WI38 (cell line): ENCODE results near the gene PTPN13.
"Not testable (repeated sequence)": the region's sequence is repeated elsewhere in the genome, so short reads cannot be mapped to it uniquely, and the experiment has no call there.

ENCODE experiments used
- H3K4me3 ChIP-seq: 2 replicates; pipeline ENCODE4 v1.5.1; 2011; ENCODE audit warnings: low read depth, mild to moderate bottlenecking, control low read depth, low read length
- TF ChIP-seq, protein P1 (sequence below): IDR thresholded peaks from 2 replicates; pipeline ENCODE4 v1.5.1; 2012; ENCODE audit warnings: low read depth, mild to moderate bottlenecking, control low read depth, low read length

Gene PTPN13

DNA sequence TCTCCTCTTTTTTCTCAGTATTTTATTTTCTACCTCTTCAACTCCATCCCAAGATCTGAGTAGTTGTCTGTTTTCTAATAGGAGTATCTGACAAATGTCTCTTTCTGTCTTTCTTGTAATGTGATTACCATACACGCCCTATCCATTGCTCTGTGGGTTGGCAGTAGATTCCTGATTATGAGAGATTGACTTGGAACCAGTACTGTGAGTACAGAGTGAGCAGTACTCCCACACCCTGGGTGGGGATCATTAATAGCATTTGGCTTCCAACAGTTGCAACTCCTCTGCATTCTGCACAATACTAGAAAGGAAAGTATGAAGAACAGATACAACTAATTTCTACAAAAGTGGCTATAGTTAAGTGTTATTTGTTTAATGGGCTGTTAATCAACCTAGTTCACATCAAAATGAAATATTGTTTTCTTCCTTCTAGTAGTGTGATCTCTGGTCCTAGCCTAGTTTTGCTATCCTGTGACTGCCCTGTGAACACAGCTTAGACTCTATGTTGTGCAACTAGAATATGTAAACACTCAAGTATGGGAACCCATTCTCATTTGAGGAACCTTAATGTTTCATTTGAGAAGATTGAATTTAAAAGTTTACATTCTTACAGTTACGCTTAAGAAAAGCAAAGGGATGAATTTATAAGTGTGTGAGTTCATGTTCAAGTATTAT, 112.9 kb downstream of the PTPN13 start:
- H3K4me3 ChIP-seq: no peak overlapping the region
- TF ChIP-seq, protein P1, sequence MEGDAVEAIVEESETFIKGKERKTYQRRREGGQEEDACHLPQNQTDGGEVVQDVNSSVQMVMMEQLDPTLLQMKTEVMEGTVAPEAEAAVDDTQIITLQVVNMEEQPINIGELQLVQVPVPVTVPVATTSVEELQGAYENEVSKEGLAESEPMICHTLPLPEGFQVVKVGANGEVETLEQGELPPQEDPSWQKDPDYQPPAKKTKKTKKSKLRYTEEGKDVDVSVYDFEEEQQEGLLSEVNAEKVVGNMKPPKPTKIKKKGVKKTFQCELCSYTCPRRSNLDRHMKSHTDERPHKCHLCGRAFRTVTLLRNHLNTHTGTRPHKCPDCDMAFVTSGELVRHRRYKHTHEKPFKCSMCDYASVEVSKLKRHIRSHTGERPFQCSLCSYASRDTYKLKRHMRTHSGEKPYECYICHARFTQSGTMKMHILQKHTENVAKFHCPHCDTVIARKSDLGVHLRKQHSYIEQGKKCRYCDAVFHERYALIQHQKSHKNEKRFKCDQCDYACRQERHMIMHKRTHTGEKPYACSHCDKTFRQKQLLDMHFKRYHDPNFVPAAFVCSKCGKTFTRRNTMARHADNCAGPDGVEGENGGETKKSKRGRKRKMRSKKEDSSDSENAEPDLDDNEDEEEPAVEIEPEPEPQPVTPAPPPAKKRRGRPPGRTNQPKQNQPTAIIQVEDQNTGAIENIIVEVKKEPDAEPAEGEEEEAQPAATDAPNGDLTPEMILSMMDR: no peak

DNA sequence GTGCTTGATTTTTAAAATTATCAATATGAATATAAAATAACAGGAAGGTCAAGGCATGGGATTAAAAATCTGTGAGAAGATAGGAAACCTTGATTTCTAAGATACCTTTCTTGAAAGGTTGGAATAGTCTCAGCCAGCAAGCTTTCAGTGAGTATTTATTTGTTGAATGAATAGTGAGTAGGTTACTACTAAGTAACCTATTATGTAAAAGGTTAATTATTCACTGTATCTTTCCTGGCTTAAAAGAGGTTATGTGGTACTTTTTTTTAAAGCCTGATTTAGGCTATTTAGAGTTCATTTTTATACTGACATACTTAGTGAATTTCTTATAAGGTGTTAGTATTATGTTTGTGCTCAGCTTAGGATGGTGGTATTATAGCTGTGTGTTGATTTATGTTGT, 123.5 kb downstream of the PTPN13 start:
- no peak overlapping the region for H3K4me3 ChIP-seq

DNA sequence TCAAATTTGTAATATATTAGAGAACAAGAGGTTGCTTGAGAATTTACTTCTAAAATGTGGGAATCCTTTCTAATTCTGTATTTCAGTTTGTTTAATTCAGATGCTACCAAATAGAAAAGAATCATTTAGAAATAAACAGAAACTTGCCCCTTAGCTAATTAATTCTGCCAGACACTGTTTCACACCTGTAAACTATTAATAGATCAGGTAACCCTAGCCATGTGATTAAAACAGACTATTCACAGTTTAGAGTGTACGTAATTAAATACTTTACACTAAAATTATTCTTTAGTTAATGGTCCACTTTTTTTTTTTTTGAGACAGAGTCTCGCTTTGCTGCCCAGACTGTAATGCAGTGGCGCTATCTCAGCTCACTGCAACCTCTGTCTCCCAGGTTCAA, 124.0 kb downstream of the PTPN13 start:
- H3K4me3 ChIP-seq: no peak overlapping the region
- TF ChIP-seq, protein P1: no peak

More for the DNA sequence above, 123.5 kb downstream of the PTPN13 start:
- TF ChIP-seq, protein P1: no peak

DNA sequence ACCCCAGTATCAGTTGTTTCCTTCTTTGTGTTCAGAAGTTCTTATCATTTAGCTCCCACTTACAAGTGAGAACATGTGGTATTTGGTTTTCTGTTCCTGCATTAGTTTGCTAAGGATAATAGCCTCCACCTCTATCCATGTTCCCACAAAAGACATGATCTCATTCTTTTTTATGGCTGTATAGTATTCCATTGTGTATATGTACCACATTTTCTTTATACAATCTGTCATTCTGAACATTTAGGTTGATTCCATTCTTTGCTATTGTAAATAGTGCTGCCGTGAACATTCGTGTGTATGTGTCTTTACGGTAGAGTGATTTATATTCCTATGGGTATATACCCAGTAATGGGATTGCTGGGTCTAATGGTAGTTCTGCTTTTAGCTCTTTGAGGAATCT, 125.0 kb downstream of the PTPN13 start:
- not testable (repeated sequence) for H3K4me3 ChIP-seq

DNA sequence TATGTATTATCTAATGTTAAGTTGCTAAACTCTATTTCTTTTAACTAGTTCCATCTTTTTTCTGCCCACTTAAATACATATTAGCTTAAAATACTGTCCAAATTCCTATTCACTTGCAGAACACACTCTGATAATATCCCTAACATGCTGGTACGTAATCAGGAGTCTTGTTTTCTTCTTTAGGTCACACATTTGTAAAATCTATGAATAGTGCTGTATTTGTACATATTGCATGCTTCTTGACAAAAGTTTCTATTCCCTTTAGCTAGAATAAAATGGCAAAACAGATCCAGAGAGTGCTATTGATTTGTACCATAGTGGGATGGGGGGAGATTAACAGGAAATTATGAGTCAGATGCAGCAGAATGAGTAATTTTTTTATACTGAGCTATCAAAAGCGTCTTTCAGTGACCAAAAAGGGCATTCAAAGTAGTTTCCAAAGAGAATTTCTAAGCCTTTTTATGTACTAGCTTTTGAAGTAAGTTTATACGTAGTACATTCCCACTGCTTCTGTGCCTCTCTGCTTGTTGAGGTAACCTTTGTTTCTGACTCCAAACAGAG, 126.5 kb downstream of the PTPN13 start:
- no peak overlapping the region for H3K4me3 ChIP-seq
- TF ChIP-seq, protein P1: no peak

DNA sequence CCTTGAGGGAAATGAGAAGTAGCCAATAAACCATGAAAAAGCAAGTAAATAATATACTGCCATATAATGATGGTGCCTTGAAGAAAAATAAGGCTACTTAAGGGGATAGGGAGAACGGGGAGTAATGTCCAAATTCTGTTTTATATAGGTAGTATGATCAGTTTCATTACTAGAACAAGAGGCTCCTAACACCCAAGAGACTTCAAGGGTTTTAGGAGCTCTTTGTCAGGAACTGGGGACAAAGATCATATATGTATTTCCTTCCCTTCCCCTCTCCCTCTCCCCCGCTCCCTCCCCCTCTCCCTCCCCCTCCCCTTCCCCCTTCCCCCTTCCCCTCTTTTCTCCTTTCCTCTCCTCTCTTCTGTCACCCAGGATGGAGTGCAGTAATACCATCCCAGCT, 127.3 kb downstream of the PTPN13 start:
- TF ChIP-seq, protein P1: no peak
- H3K4me3 ChIP-seq: no peak overlapping the region

DNA sequence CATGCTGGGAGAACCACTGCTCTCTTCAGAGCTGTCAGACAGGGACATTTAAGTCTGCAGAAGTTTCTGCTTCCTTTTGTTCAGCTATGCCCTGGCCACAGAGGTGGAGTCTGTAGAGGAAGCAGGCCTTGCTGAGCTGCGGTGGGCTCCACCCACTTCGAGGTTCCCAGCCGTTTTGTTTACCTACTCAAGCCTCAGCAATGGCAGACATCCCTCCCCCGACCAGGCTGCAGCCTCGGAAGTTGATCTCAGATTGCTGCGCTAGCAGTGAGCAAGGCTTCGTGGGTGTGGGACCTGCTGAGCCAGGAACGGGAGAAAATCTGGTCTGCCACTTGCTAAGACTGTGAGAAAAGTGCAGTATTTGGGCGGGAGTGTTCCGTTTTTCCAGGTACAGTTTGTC, 136.2 kb downstream of the PTPN13 start:
- TF ChIP-seq, protein P1: no peak
- no peak overlapping the region for H3K4me3 ChIP-seq

DNA sequence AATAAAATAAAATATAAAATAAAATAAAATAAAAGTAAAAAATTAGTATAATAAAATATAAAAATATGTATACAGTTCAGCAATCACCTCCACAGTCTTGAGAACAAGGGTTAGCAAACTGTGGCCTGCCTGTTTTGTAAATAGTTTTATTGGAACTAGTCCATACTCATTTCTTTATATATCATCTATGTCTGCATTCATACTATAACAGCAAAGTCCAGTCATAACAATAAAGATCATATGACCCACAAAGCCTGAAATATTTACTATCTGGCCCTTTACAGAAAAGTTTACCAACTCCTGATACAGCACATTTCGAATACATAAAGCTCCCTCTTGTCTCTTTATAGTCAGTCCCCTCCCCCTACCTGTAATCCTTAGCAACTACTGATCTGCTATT, 143.1 kb downstream of the PTPN13 start:
- TF ChIP-seq, protein P1: no peak
- H3K4me3 ChIP-seq: no peak overlapping the region
